DMS153 treated with DMSO at 0.1 percent for 48 hours (cell line): ENCODE data around the gene KDM4C.
"Not testable (repeated sequence)": the region's sequence is repeated elsewhere in the genome, so short reads cannot be mapped to it uniquely, and the experiment has no call there.

Experiments
- DNase-seq: peaks from one replicate; lab custom pipeline; 2025; ENCODE audit not compliant: unreplicated experiment; lab: John Stamatoyannopoulos, UW

The KDM4C gene

GRCh38 chr9:6928863-6929262 lies 171.1 kb downstream of the KDM4C start:
- DNase-seq, result no peak

DNA sequence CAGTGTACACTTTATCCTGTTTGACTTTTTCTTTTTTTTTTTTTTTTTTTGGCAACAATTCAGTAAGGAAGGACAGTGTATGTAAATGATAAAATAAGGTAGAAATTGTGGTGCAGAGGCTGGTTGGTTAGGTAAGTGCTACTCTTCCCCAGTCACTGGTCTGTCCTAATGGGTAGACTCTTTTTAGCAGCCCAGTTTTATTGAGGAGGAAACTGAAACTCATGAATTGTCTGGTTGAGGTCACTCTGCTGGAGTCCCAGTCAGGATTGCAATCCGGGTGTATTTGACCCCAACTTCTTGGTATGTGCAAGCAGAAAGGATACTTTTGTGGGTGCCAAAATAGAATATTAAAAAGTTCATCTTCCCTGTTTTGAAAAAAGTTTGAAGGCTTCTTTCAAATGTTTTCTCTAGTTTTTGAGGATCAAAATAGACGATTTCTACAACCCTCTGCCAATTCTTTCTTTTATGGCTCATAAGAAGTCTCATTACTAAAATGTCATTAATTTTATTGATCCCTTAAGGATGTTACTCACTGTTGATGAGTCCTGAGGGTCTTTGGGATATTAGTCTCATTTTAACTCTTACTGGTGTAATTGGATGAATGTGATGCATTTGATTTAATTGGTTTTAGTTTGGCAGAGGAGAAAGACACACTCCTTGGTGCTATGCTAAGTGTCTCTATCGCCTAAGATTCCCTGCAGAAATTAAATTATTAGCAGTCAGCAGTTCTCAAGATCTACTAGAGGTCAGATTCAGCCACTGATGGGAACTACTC lies 171.9 kb downstream of the KDM4C start:
- DNase-seq, result no peak

GRCh38 chr9:6930827-6931226 lies 173.1 kb downstream of the KDM4C start:
- DNase-seq, result no peak

GRCh38 chr9:6931913-6932312 lies 174.1 kb downstream of the KDM4C start:
- no peak for DNase-seq

DNA sequence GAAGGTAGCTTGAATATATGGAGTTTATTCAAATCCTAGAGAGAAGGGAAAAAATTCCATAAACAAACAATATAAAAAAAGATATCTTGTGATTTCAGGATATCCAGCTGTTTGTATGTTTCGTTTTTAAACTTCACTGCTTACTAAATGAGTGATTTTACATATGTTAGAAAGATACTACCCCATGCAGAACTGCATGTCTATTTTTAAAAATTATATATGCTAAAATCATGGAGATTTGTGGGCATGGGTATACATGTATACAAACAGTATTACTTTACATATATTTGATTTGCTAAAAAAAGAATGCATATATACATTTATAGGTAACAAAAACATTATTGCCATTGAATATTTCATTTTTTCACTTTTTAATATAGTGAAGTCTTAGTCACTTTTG lies 178.3 kb downstream of the KDM4C start:
- DNase-seq, result no peak

- no peak for DNase-seq
Observed at GRCh38 chr9:6937209-6937608, 179.4 kb downstream of the KDM4C start.

DNA sequence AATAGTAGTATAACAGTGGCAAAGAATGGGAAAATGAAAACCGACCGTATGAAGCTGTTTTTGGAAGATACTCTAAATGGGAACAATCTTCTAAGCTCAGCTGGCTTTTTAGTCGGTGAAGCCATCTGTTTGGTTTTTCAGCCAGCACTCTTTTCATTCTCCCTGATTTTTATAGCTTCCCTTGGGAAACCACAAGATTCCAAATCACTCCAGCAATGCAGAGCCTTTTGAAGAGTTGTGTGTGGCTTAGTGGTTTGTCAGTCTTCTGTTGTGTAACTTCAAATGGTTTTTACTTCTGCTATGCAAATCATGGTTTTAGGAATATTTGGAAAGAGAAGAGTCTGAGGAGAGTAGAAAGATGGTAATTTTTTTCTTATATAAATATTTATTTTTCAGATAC lies 180.7 kb downstream of the KDM4C start:
- no peak for DNase-seq

GRCh38 chr9:6938873-6939272 lies 181.1 kb downstream of the KDM4C start:
- DNase-seq, result no peak

GRCh38 chr9:6941501-6941900 lies 183.7 kb downstream of the KDM4C start:
- DNase-seq, result no peak

DNA sequence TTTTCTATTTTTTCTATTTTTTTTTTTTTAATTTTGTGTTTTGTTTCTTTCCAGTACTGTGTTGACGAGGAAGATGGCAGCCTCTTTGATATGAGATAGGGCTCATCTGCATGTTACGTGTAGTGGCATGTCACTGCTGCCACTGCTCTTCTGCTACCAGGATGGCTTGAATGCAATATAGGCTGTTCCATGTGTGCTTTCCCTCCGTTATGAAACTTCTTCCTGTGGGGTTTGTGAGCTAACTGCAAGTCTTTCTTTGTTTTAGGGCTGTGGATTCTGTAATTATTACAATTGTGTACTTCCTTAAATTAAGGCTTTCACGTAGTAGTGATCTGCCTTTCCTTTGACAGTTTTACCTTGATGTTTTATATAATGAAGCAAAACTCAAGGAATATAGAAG lies 184.6 kb downstream of the KDM4C start:
- DNase-seq, result no peak

DNA sequence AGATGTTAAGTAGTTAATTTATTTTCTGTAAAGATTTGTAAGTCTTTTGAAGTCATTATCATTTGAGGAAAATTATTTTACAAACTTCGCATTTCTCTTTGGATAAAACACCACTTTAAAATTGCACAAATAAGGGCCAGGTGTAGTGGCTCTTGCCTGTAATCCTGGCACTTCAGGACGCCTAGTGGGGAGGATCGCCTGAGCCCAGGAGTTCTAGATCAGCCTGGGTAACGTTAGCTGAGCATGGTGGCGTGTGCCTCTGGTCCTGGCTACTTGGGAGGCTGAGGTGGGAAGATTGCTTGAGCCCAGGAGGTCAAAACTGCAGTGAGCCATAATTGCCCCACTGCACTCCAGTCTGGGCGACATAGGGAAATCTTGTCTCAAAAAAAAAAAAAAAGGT lies 185.5 kb downstream of the KDM4C start:
- no peak for DNase-seq

DNA sequence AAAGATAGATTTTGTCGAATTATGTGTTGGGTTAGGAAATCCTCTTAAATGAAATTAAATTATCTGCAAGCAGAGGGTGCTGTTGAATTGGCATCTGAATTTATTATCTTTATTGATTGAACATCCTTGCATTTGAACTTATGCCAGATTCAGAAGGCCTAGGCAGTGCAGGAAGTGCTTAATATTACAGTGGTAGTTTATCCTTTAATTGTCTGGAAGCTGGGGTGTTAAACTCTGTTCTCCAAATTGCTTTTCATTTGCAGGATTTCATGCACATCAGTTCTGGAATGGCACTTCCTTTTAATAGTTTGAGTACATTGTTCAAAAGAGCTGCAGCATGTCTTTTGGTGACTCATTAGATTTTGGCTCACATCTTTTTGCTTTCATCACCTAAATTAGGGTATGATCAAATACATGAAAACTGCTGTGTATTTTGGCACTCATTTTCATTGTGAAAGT lies 186.3 kb downstream of the KDM4C start:
- DNase-seq, result peak; percentile 42

- no peak for DNase-seq
Observed at GRCh38 chr9:6944896-6945295, 187.1 kb downstream of the KDM4C start.

DNA sequence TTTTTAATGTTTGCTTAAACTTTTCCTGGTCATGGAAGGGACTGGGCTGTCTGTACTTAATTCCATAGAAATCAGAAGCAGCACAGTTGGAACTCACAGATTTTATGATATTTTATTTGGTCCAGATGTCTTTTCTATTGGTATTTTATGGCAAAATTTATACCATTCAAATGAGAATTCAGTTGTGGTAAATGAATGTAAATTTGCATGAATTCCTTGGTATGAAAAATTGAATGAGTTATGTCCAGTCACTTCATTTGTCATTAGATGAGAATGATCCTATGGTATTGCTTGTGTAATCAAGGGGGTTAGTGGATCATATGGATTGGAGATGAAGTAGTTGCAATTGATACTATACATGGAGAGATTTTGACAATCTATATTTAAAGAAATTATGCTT lies 188.0 kb downstream of the KDM4C start:
- DNase-seq, result no peak

GRCh38 chr9:6946583-6947166 lies 188.9 kb downstream of the KDM4C start:
- no peak for DNase-seq

GRCh38 chr9:6948921-6949320 lies 191.1 kb downstream of the KDM4C start:
- DNase-seq, result not testable (repeated sequence)

- peak; percentile 42 for DNase-seq
Observed at GRCh38 chr9:6955251-6955921, 197.6 kb downstream of the KDM4C start.

DNA sequence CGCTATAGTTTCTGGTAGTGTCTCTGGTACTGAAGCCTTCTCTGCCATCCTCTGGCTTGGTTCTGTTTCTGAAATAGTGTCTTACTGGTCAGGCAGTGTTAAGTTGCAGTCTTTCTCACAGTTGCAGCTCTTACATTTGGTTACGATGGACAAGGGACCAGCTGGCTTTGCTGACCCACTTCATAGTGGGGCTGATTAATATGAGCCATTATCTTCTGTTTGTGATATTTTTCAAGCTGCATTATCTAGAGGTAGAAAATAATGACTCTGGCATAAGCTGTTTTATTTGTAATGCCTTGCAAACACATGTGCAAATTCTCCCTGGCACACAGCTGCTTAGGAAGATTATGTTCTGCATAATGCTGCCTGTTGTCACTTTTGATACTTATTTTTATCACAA lies 199.1 kb downstream of the KDM4C start:
- no peak for DNase-seq

GRCh38 chr9:6959270-6960000 lies 201.7 kb downstream of the KDM4C start:
- no peak for DNase-seq

GRCh38 chr9:6960777-6961176 lies 203.0 kb downstream of the KDM4C start:
- DNase-seq, result no peak

DNA sequence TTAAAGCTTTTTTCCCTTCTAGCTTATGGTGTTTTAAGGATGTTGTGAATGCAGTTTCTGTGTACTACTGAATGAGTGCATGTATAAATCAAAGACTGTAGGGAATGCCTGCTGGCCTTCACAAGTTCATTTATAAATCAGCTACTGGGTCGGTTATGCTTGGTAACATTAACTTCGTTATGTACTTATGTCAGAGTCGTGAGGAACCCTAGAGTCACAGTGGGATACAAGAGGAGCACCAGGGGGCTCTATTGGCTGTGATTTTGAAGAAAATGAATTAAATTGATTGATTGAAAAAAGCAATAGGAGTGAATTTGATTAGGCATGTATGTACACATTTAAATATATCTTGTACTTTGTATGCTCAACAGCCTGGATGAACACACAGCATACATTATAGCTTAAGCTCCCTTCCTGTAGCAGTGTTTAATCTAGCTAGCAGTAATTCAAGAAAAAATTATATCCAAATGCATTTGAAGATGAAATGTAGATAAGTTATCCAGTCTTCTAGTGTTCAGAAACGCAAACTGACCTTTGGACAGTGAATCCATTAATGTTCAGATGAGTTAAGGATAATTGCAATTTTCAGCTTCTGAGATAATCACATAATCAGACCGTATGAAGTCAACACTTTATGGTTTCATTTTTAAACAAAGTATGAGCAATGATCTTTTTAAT lies 204.2 kb downstream of the KDM4C start:
- DNase-seq, result no peak
